Stimulated activated CD4-positive, alpha-beta T cell treated with anti-CD3 and anti-CD28 coated beads, TNF-alpha, amount 100 ng/mL, for 1 hour (primary cell): Measurements from ENCODE around the gene HACD4.
"Not testable (repeated sequence)": the region's sequence is repeated elsewhere in the genome, so short reads cannot be mapped to it uniquely, and the experiment has no call there.

Experiments
- DNase-seq, 3 donors: peaks; one replicate each; pipeline ENCODE4 v3.0.0-alpha.2; 2020; ENCODE audit warnings: low read depth in 3 of 3, low spot score in 1 of 3

HACD4 gene

GRCh38 chr9:20973246-20973947 is 58.0 kb downstream of the HACD4 start:
- not testable (repeated sequence) for DNase-seq

GRCh38 chr9:20972684-20973083 is 58.8 kb downstream of the HACD4 start:
- DNase-seq = no peak

DNA sequence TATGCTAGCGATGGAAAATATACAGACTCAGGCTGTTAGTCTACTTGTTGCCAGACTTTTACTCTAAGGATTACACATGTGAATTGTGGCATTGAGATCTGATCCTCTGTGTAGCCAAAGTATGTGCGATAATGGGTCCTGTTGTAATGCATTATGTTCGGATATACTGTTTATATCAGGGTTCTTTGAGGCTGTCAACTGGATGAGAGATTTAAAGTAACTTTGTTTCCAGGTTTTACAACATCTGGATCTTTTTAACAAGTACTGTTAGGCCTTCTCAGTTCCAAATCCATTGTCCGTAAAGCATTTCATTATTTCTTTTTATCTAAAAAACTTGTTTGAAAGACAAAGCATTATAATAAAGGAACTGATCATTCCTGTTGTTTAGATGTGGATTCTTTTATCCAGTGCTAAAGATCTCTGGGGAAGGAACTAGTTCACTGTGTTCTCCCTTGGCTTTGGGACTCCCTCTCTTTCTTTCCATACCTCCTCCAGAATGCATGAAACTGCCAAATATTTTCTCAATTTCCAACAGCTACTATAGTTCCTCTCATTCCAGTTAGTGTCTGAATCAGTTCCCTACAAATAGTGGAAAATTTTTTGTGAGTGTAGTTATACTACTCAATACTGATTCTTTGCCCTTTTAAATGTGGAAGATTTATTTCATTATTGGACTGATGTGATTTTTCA is 68.8 kb downstream of the HACD4 start:
- no peak for DNase-seq

- no peak for DNase-seq
Measured at GRCh38 chr9:20950707-20951106, 80.7 kb downstream of the HACD4 start.
